K562 (cell line): ENCODE measurements around the gene ZFP69. TPM values are rescaled to one million over a fixed set of nuclear protein-coding genes. Genes with fewer than 3 reads are reported as not detected.
A peak's percentile ranks its signal among the peaks of the same experiment; 100 is the strongest.

Experiments used
- BMI1 ChIP-seq: fragments of 150-350 bp; IDR thresholded peaks from 2 replicates; pipeline ENCODE4 v1.6.1; 2014; ENCODE audit warnings: low read length
- BRD4 ChIP-seq: fragments of 200-600 bp; sonication (generic); IDR thresholded peaks from 2 replicates; pipeline ENCODE4 v1.6.1; 2017; ENCODE audit warnings: inconsistent platforms
- CCAR2 ChIP-seq: fragments of 200-400 bp; formaldehyde crosslinking; IDR thresholded peaks from 2 replicates; pipeline ENCODE4 v1.6.1; 2017; ENCODE audit warnings: mild to moderate bottlenecking, low read depth, low read length
- CLOCK ChIP-seq: fragments of 250-450 bp; sonication (Bioruptor Pico); IDR thresholded peaks from 2 replicates; pipeline ENCODE4 v1.4.0; 2020; ENCODE audit warnings: mild to moderate bottlenecking, moderate library complexity, borderline replicate concordance
- EGR1 ChIP-seq: fragments of 450-650 bp; conservative IDR thresholded peaks from 2 replicates; pipeline ENCODE4 v1.6.1; 2017; ENCODE audit warnings: mild to moderate bottlenecking
- HDAC2 ChIP-seq: fragments of 450-650 bp; IDR thresholded peaks from 2 replicates; pipeline ENCODE4 v1.6.1; 2016; ENCODE audit warnings: mild to moderate bottlenecking
- HDAC8 ChIP-seq: fragments of 450-650 bp; IDR thresholded peaks from 2 replicates; pipeline ENCODE4 v1.6.1; 2016; ENCODE audit warnings: mild to moderate bottlenecking, missing genetic modification characterization, moderate library complexity, missing compliant biosample characterization
- HMG20A ChIP-seq: fragments of 450-650 bp; formaldehyde crosslinking; conservative IDR thresholded peaks from 2 replicates; pipeline ENCODE4 v1.4.0; 2020; ENCODE audit warnings: mild to moderate bottlenecking, mixed read lengths
- JUN ChIP-seq, 2 experiments: sonication (generic) in 1 of 2; formaldehyde crosslinking in 1 of 2; IDR thresholded peaks; 2 replicates each; pipeline versions ENCODE4 v1.6.1 to v1.8.0; 2012 to 2022; ENCODE audit warnings: borderline replicate concordance in 2 of 2, mild to moderate bottlenecking in 2 of 2, improper control_type of control experiment in 1 of 2, low read depth in 1 of 2, low read length in 1 of 2, missing genetic modification reagents in 1 of 2
- JUND ChIP-seq, 2 experiments: IDR thresholded peaks; 2 replicates in 1 of 2; 3 replicates in 1 of 2; pipeline ENCODE4 v1.6.1; 2011; ENCODE audit warnings: borderline replicate concordance in 2 of 2, low read depth in 2 of 2, low read length in 2 of 2, improper control_type of control experiment in 1 of 2, missing biosample characterization in 1 of 2, missing genetic modification characterization in 1 of 2, missing genetic modification reagents in 1 of 2
- KLF16 ChIP-seq: IDR thresholded peaks from 2 replicates; pipeline ENCODE4 v1.6.1; 2016; ENCODE audit warnings: antibody characterized with exemption
- NFXL1 ChIP-seq: fragments of 450-650 bp; formaldehyde crosslinking; IDR thresholded peaks from 2 replicates; pipeline ENCODE4 v1.4.0; 2021; ENCODE audit warnings: mild to moderate bottlenecking
- NR0B1 ChIP-seq: fragments of 450-650 bp; IDR thresholded peaks from one replicate; pipeline ENCODE4 v1.6.1; 2018; ENCODE audit warnings: mild to moderate bottlenecking, moderate library complexity; ENCODE audit not compliant: partially characterized antibody
- RAD21 ChIP-seq, 2 experiments: fragments of 250-450 bp in 1 of 2; fragments of 450-650 bp in 1 of 2; sonication (Bioruptor Pico) in 1 of 2; formaldehyde crosslinking in 1 of 2; IDR thresholded peaks in 1 of 2; conservative IDR thresholded peaks in 1 of 2; 2 replicates each; pipeline versions ENCODE4 v1.4.0 to v1.8.0; 2020 to 2022; ENCODE audit warnings: mild to moderate bottlenecking in 2 of 2, moderate library complexity in 1 of 2
- SIN3B ChIP-seq: fragments of 450-650 bp; IDR thresholded peaks from 2 replicates; pipeline ENCODE4 v1.6.1; 2017; ENCODE audit warnings: low read depth, mild to moderate bottlenecking, moderate library complexity
- SMARCA4 ChIP-seq: fragments of 450-650 bp; IDR thresholded peaks from 2 replicates; pipeline ENCODE4 v1.6.1; 2016
- SMARCE1 ChIP-seq: fragments of 450-650 bp; IDR thresholded peaks from 2 replicates; pipeline ENCODE4 v1.7.1; 2016; ENCODE audit warnings: mild to moderate bottlenecking
- ZNF766 ChIP-seq: fragments of 200-800 bp; sonication (Bioruptor generic); conservative IDR thresholded peaks from 2 replicates; pipeline ENCODE4 v1.6.1; 2016; ENCODE audit warnings: missing genetic modification characterization, missing compliant biosample characterization
- polyA plus RNA-seq, 8 experiments: library from polyadenylated mRNA; depleted of rRNA in 4 of 8; stranded (reverse) in 5 of 8; unstranded in 3 of 8; fragments of >200 nt; fragmentation: Nextera tagmentation in 2 of 8; fragmentation: Illumina TruSeq in 1 of 8; extraction: Ambion mirVana in 2 of 8; extraction: Trizol in 1 of 8; gene quantifications; 2 replicates each; pipeline versions ENCODE4 v1.2.1 to v1.2.3, GENCODE V29; 2011 to 2014; ENCODE audit warnings: inconsistent platforms in 1 of 8, missing spikeins in 1 of 8
- total RNA-seq, 7 experiments: library from RNA; depleted of rRNA in 6 of 7; stranded (reverse); fragments of >200 nt in 6 of 7; fragmentation: Illumina TruSeq in 2 of 7; extraction: Trizol in 2 of 7; gene quantifications; 2 replicates each; pipeline versions ENCODE4 v1.2.1 to v1.2.3, GENCODE V29; 2011 to 2021; ENCODE audit warnings: low replicate concordance in 1 of 7
- TF ChIP-seq, protein P1 (sequence below): fragments of 150-350 bp; IDR thresholded peaks from 2 replicates; pipeline ENCODE4 v1.6.1; 2014; ENCODE audit warnings: low read depth, mild to moderate bottlenecking, low read length, borderline replicate concordance

Gene ZFP69
- total and polyA plus RNA-seq, 9 of the 15 experiments (the other 6 are each of a cell fraction or from before 2014, with no cell fraction given), result 2.0 to 8.4 (median 5.7) TPM

- TF ChIP-seq JUN (IDR thresholded peaks at IDR 0.05; ENCODE audit: borderline replicate concordance, low read depth, low read length) (peak; percentile 75), JUN (CRISPR knock-in tag; IDR thresholded peaks at IDR 0.05; ENCODE audit: borderline replicate concordance) (no peak), HDAC2 (peak; percentile 51; the same call in 1 of the 2 replicates), CCAR2 (no peak), NR0B1 (no peak), SMARCA4 (peak; percentile 82; the same call in 1 of the 2 replicates), NFXL1 (CRISPR knock-in tag) (no peak), JUND (IDR thresholded peaks at IDR 0.05; ENCODE audit: borderline replicate concordance, low read depth, low read length) (peak; percentile 92), JUND (tag; IDR thresholded peaks at IDR 0.05; ENCODE audit: borderline replicate concordance, low read depth, low read length) (peak; percentile 68; the same call in 2 of the 3 replicates), HMG20A (CRISPR knock-in tag) (no peak), ZNF766 (CRISPR knock-in tag) (no peak), KLF16 (0 out of 2 replicates have a peak, but pooled peaks have one; percentile 3), BMI1 (no peak), CLOCK (CRISPR knock-in tag) (no peak), EGR1 (peak; percentile 97), HDAC8 (tag) (no peak), RAD21 (CRISPR knock-in tag; conservative IDR thresholded peaks at IDR 0.05 in 1 of 2, IDR thresholded peaks at IDR 0.05 in 1 of 2) (no peak), SIN3B (no peak), BRD4 (peak; percentile 71; the same call in 1 of the 2 replicates), SMARCE1 (peak; percentile 81; the same call in 1 of the 2 replicates)
- TF ChIP-seq, protein P1, sequence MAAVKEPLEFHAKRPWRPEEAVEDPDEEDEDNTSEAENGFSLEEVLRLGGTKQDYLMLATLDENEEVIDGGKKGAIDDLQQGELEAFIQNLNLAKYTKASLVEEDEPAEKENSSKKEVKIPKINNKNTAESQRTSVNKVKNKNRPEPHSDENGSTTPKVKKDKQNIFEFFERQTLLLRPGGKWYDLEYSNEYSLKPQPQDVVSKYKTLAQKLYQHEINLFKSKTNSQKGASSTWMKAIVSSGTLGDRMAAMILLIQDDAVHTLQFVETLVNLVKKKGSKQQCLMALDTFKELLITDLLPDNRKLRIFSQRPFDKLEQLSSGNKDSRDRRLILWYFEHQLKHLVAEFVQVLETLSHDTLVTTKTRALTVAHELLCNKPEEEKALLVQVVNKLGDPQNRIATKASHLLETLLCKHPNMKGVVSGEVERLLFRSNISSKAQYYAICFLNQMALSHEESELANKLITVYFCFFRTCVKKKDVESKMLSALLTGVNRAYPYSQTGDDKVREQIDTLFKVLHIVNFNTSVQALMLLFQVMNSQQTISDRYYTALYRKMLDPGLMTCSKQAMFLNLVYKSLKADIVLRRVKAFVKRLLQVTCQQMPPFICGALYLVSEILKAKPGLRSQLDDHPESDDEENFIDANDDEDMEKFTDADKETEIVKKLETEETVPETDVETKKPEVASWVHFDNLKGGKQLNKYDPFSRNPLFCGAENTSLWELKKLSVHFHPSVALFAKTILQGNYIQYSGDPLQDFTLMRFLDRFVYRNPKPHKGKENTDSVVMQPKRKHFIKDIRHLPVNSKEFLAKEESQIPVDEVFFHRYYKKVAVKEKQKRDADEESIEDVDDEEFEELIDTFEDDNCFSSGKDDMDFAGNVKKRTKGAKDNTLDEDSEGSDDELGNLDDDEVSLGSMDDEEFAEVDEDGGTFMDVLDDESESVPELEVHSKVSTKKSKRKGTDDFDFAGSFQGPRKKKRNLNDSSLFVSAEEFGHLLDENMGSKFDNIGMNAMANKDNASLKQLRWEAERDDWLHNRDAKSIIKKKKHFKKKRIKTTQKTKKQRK, result no peak
Measured at GRCh38 chr1:40450495-40451237, 26.4 kb upstream of the ZFP69 start (continued).
